Skeletal muscle satellite cell (primary cell): ENCODE measurements around the gene MDM1.

Experiments used
- H3K27me3 ChIP-seq: 2 replicates; pipeline ENCODE4 v1.7.0; 2013; ENCODE audit warnings: low read length; ENCODE audit not compliant: control insufficient read depth, insufficient read depth
- H3K36me3 ChIP-seq: 2 replicates; pipeline ENCODE4 v1.7.0; 2013; ENCODE audit warnings: mild to moderate bottlenecking, control low read depth, low read length; ENCODE audit not compliant: insufficient read depth
- H3K4me1 ChIP-seq: 2 replicates; pipeline ENCODE4 v1.7.0; 2013; ENCODE audit warnings: low read length; ENCODE audit not compliant: control insufficient read depth, insufficient read depth
- H3K4me2 ChIP-seq: 2 replicates; pipeline ENCODE4 v1.7.0; 2013; ENCODE audit warnings: mild to moderate bottlenecking, low read length
- H3K4me3 ChIP-seq: 2 replicates; pipeline ENCODE4 v1.7.0; 2013; ENCODE audit warnings: low read length
- H3K9ac ChIP-seq: 2 replicates; pipeline ENCODE4 v1.7.0; 2013; ENCODE audit warnings: mild to moderate bottlenecking, low read depth, low read length, moderate library complexity
- H3K9me3 ChIP-seq: replicated peaks from 2 replicates; pipeline ENCODE4 v1.7.0; 2013; ENCODE audit warnings: mild to moderate bottlenecking, control low read depth, low read length

MDM1 gene

DNA sequence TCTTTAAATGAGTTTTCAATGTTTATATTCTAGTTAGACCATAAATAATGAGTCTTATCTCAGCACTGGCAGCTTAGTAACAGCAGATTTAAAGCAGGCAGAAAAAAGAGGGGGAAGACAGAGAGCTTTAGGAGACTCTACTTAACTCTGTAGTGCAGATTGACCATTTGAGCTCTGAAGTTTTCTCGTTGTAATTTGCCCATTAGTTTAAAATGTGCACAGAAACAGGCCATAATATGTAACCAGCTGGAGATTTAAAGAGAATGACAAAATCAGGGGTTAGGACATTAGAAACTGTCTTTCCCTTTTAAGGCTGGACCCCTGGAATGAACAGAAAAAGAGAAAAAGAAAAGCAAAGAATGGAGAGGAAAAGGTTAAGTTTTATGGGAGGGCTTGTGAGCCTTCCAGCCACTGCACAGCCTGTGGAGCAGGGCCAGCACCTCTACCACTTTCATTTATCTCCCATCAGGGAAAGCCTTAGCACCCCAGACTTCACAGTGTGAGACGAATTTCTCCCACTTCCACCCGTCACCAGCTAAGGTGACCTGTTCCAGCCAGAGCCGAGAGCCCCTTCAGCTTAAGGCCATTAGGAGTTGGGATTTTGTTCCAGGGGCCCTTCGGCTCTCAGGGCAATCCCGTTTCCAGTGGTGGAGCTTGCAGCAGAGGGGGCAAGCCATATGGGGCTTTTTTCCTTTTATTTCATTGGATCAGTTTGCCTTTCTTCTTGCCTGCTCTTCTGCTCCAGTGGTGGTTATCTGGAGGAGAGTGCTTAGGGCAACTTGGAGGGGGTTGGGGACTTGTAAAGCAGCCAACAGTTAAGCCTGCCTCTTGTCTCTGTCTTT, 86.8 kb downstream of the MDM1 start:
- no peak overlapping the region for H3K4me2 ChIP-seq
- peaks cover 7% of the 10 kb centered on the region for H3K4me1 ChIP-seq
- H3K27me3 ChIP-seq, result peaks cover 17% of the 10 kb centered on the region
- no peak overlapping the region for H3K9ac ChIP-seq
- no peak overlapping the region for H3K4me3 ChIP-seq
- H3K9me3 ChIP-seq, result no peaks in the 10 kb centered on the region
- H3K36me3 ChIP-seq, result no peaks in the 10 kb centered on the region
